Smooth muscle cell (in vitro differentiated cells): ENCODE measurements around the gene JADE3. TPM values are rescaled to one million over a fixed set of nuclear protein-coding genes. Genes with fewer than 3 reads are reported as not detected.
A peak's percentile ranks its signal among the peaks of the same experiment; 100 is the strongest.

Experiments used
- DNase-seq: peaks from one replicate; lab custom pipeline; 2025; ENCODE audit not compliant: unreplicated experiment; lab: John Stamatoyannopoulos, UW
- H2AFZ ChIP-seq: fragments of 200-600 bp; sonication (generic); 2 replicates; pipeline ENCODE4 v1.6.0; 2016; ENCODE audit warnings: antibody characterized with exemption, low read depth, mild to moderate bottlenecking
- H3F3A ChIP-seq: fragments of 200-600 bp; sonication (generic); 2 replicates; pipeline ENCODE4 v1.6.0; 2017; ENCODE audit warnings: antibody characterized with exemption, low read depth
- H3K27ac ChIP-seq: fragments of 200-600 bp; sonication (generic); 2 replicates; pipeline ENCODE4 v1.5.1; 2016; ENCODE audit warnings: low read depth, mild to moderate bottlenecking
- H3K27me3 ChIP-seq: fragments of 200-600 bp; sonication (generic); 2 replicates; pipeline ENCODE4 v1.6.1; 2016; ENCODE audit warnings: low read depth, mild to moderate bottlenecking
- H3K36me3 ChIP-seq: fragments of 200-600 bp; sonication (generic); 2 replicates; pipeline ENCODE4 v1.5.1; 2016; ENCODE audit warnings: low read depth
- H3K4me1 ChIP-seq: fragments of 200-600 bp; sonication (generic); 2 replicates; pipeline ENCODE4 v1.5.1; 2016; ENCODE audit warnings: low read depth
- H3K4me2 ChIP-seq: fragments of 200-600 bp; sonication (generic); 2 replicates; pipeline ENCODE4 v1.6.0; 2016; ENCODE audit warnings: mild to moderate bottlenecking
- H3K4me3 ChIP-seq: fragments of 200-600 bp; sonication (generic); 2 replicates; pipeline ENCODE4 v1.5.1; 2016; ENCODE audit warnings: mild to moderate bottlenecking
- H3K79me2 ChIP-seq: fragments of 200-600 bp; sonication (generic); 2 replicates; pipeline ENCODE4 v1.6.0; 2016; ENCODE audit warnings: low read depth, mild to moderate bottlenecking
- H3K9ac ChIP-seq: fragments of 200-600 bp; sonication (generic); 2 replicates; pipeline ENCODE4 v1.6.0; 2016; ENCODE audit warnings: low read depth
- H3K9me3 ChIP-seq: fragments of 200-600 bp; sonication (generic); replicated peaks from 2 replicates; pipeline ENCODE4 v1.5.1; 2016; ENCODE audit warnings: low read depth
- H4K20me1 ChIP-seq: fragments of 200-600 bp; sonication (generic); 2 replicates; pipeline ENCODE4 v1.6.0; 2016; ENCODE audit warnings: low read depth
- WGBS: methylation state at CpG from one replicate; pipeline ENCODE4 v1.1.7; 2016; ENCODE audit warnings: low lambda C conversion rate; 5-methylcytosine and 5-hydroxymethylcytosine counted together
- polyA plus RNA-seq: library from polyadenylated mRNA; unstranded; fragments of >200 nt; fragmentation: Nextera tagmentation; extraction: Ambion mirVana; gene quantifications from 2 replicates; pipeline ENCODE4 v1.2.1, GENCODE V29; 2016
- total RNA-seq: library from RNA; depleted of rRNA; stranded (reverse); fragments of >200 nt; gene quantifications from 2 replicates; pipeline ENCODE4 v1.2.3, GENCODE V29; 2014
- TF ChIP-seq, protein P1 (sequence below): fragments of 200-600 bp; sonication (generic); IDR thresholded peaks from 2 replicates; pipeline ENCODE4 v1.5.1; 2017; ENCODE audit warnings: borderline replicate concordance, mild to moderate bottlenecking, antibody characterized with exemption; ENCODE audit not compliant: insufficient read depth, poor library complexity, severe bottlenecking

JADE3 gene
- total RNA-seq (6.7 and 7.2 TPM in 2 replicates), polyA plus RNA-seq (2.0 and 4.3 TPM in 2 replicates)

GRCh38 chrX:46912098-46912602 lies at the start of gene JADE3:
Gene JADE3, plus strand, starts transcription at chrX:46912421. Its CDS starts 72,474 bp downstream, at chrX:46984895.
- Histone ChIP-seq H3K27me3 (no peaks in the 10 kb centered on the region), H3K4me3 (peak within 1 kb of the TSS; percentile 59), H3K4me2 (peak within 1 kb of the TSS; percentile 86), H3K9ac (peak within 1 kb of the TSS; percentile 50), H3K9me3 (no peaks in the 10 kb centered on the region), H2AFZ (peak within 1 kb of the TSS; percentile 32), H3K4me1 (peaks cover 6% of the 10 kb centered on the region), H3F3A (no peaks in the 10 kb centered on the region), H3K27ac (no peak within 1 kb of the TSS), H3K36me3 (no peaks in the 10 kb centered on the region), H4K20me1 (no peaks in the 10 kb centered on the region), H3K79me2 (peaks cover 28% of the 10 kb centered on the region)
- WGBS = 62% methylated on average over 30 of the region's 64 CpGs
- TF ChIP-seq, protein P1, sequence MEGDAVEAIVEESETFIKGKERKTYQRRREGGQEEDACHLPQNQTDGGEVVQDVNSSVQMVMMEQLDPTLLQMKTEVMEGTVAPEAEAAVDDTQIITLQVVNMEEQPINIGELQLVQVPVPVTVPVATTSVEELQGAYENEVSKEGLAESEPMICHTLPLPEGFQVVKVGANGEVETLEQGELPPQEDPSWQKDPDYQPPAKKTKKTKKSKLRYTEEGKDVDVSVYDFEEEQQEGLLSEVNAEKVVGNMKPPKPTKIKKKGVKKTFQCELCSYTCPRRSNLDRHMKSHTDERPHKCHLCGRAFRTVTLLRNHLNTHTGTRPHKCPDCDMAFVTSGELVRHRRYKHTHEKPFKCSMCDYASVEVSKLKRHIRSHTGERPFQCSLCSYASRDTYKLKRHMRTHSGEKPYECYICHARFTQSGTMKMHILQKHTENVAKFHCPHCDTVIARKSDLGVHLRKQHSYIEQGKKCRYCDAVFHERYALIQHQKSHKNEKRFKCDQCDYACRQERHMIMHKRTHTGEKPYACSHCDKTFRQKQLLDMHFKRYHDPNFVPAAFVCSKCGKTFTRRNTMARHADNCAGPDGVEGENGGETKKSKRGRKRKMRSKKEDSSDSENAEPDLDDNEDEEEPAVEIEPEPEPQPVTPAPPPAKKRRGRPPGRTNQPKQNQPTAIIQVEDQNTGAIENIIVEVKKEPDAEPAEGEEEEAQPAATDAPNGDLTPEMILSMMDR = no peak
- DNase-seq = peak; percentile 5

DNA sequence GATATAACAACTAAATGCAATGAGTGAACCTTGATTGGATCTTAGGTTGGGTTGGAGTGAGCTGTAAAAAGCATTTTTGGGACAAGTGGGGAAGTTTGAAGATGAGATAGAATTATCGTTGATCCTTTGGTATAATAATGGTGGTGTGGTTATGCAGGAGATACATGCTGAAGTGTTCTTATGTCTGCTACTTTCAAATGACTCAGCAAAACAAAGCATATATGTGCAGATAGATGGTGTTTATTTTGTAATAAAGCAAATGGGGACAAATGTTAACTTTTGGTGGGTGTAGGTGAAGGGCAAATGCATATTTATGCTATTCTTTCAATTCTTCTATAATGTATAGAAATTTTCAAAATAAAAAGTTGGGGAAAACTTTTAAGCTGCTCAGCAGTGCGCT lies 49.1 kb upstream of the JADE3 start:
- no peaks in the 10 kb centered on the region for H3F3A ChIP-seq
- no peaks in the 10 kb centered on the region for H3K27me3 ChIP-seq
- no peaks in the 10 kb centered on the region for H3K9me3 ChIP-seq
- H3K9ac ChIP-seq = no peak overlapping the region
- H3K79me2 ChIP-seq = no peaks in the 10 kb centered on the region
- H4K20me1 ChIP-seq = no peaks in the 10 kb centered on the region
- H3K27ac ChIP-seq = no peak overlapping the region
- TF ChIP-seq, protein P1 = no peak
- H3K4me3 ChIP-seq = no peak overlapping the region
- H3K36me3 ChIP-seq = no peaks in the 10 kb centered on the region
- no peaks in the 10 kb centered on the region for H3K4me1 ChIP-seq
- WGBS = 75% methylated on average over 2 of the region's 2 CpGs
- DNase-seq = no peak
- H2AFZ ChIP-seq = no peak overlapping the region
- no peak overlapping the region for H3K4me2 ChIP-seq

DNA sequence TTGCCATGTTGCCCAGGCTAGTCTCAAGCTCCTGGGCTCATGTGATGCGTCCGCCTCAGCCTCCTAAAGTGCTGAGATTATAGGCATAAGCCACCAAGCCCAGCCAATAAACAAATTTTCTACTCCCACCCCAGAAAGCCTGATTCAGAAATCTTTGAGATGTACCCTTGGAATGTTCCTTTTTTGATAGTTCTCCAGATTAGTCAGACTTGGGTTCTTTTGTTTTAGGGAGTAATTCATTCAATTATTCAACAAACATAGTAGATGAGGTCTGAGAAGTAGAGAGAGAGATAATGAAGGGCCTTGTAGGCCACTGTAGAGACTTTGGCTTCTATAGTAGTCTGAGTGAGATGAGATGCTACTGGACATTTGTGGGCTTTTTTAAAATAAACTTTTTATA lies 47.6 kb upstream of the JADE3 start:
- Histone ChIP-seq H3K27me3 (no peaks in the 10 kb centered on the region), H3K36me3 (no peaks in the 10 kb centered on the region), H3K79me2 (no peaks in the 10 kb centered on the region), H3K4me3 (no peak overlapping the region), H3K9me3 (no peaks in the 10 kb centered on the region), H3K4me1 (no peaks in the 10 kb centered on the region), H4K20me1 (no peaks in the 10 kb centered on the region), H3K9ac (no peak overlapping the region), H3K27ac (peak overlapping the region; percentile 59), H2AFZ (no peak overlapping the region), H3F3A (no peaks in the 10 kb centered on the region), H3K4me2 (no peak overlapping the region)
- WGBS = 84% methylated on average over 2 of the region's 2 CpGs
- TF ChIP-seq, protein P1 = no peak
- DNase-seq = no peak

GRCh38 chrX:46865281-46865680 lies 46.9 kb upstream of the JADE3 start:
- no peaks in the 10 kb centered on the region for H3F3A ChIP-seq
- no peak for DNase-seq
- TF ChIP-seq, protein P1 = no peak
- H3K4me2 ChIP-seq = no peak overlapping the region
- no peaks in the 10 kb centered on the region for H3K4me1 ChIP-seq
- no peak overlapping the region for H2AFZ ChIP-seq
- H4K20me1 ChIP-seq = no peaks in the 10 kb centered on the region
- no peaks in the 10 kb centered on the region for H3K36me3 ChIP-seq
- H3K27ac ChIP-seq = peak overlapping the region; percentile 59
- no peak overlapping the region for H3K9ac ChIP-seq
- 56% methylated on average over 4 of the region's 4 CpGs for WGBS
- H3K27me3 ChIP-seq = no peaks in the 10 kb centered on the region
- H3K4me3 ChIP-seq = no peak overlapping the region
- H3K79me2 ChIP-seq = no peaks in the 10 kb centered on the region
- no peaks in the 10 kb centered on the region for H3K9me3 ChIP-seq
